ENCODE results near the gene FAM219B.

DNA sequence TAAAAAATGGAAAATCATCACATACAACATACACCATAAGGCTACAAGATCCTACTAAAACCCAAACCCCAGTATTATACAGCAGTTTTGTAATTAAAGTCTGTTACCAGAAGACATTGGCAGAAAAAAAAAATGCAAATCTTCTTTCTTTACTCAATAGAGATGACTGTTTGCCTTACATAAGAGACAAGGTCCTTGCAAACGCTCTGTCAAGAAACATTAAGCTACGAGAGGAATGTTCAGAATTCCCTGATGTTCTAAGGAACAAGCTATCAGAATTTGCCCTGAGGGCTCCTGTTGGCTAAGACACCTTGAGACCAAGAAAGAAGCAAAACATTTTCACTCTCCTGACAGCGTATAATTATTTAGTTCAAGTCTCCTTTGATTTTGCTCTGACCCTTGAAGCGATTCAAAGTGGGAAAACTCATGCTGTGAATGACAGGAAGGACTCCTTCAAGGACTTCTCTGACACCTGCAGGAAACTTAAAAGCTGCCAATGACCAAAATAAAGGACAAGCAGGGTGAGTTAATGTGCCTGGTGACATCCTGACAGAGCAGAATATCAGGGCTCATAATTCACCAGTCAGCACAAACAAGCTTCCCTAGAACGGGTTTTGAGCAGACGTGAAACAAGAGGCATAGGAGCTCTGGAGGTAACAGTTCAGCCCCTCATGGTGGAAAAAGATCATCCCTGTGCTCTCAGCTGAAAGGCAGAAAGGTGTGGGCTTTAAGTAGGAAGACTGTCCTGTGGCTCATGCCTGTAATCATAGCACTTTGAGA is 36.0 kb downstream of the FAM219B start:
- TF ChIP-seq POLR2A (IDR thresholded peaks at IDR 0.05; ENCODE audit: low read depth, low read length) (no peak), POLR2AphosphoS5 (IDR thresholded peaks at IDR 0.05; ENCODE audit: low read depth, low read length) (no peak), TAF1 (IDR thresholded peaks at IDR 0.05; ENCODE audit: borderline replicate concordance, low read depth, low read length) (no peak)
